WERI-Rb-1 (cell line): Measurements from ENCODE around the gene FARP2.
"Not testable (repeated sequence)": the region's sequence is repeated elsewhere in the genome, so short reads cannot be mapped to it uniquely, and the experiment has no call there.

Source experiments
- DNase-seq: peaks from one replicate; pipeline ENCODE4 v3.0.0-alpha.2; 2020
- H3K27ac ChIP-seq: fragments of 250-450 bp; sonication (Bioruptor Pico); 2 replicates; pipeline ENCODE4 v1.5.1; 2020; ENCODE audit warnings: mild to moderate bottlenecking, moderate library complexity
- H3K27me3 ChIP-seq: fragments of 250-450 bp; sonication (Bioruptor Pico); 2 replicates; pipeline ENCODE4 v1.5.1; 2021; ENCODE audit warnings: mild to moderate bottlenecking, low read depth, moderate library complexity; ENCODE audit not compliant: insufficient read depth, severe bottlenecking
- H3K36me3 ChIP-seq: fragments of 250-450 bp; sonication (Bioruptor Pico); 2 replicates; pipeline ENCODE4 v1.5.1; 2020; ENCODE audit warnings: mild to moderate bottlenecking, moderate library complexity
- H3K4me3 ChIP-seq: 2 replicates; pipeline ENCODE4 v1.5.1; 2011; ENCODE audit warnings: low read depth, mild to moderate bottlenecking, control low read depth, low read length
- H3K9me3 ChIP-seq: fragments of 250-450 bp; sonication (Bioruptor Pico); 2 replicates; pipeline ENCODE4 v1.5.1; 2021; ENCODE audit warnings: mild to moderate bottlenecking, moderate library complexity; ENCODE audit not compliant: severe bottlenecking
- TF ChIP-seq, protein P1 (sequence below): IDR thresholded peaks from 2 replicates; pipeline ENCODE4 v1.5.1; 2011; ENCODE audit warnings: low read depth, mild to moderate bottlenecking, control low read depth, inconsistent platforms, low read length

FARP2 gene

DNA sequence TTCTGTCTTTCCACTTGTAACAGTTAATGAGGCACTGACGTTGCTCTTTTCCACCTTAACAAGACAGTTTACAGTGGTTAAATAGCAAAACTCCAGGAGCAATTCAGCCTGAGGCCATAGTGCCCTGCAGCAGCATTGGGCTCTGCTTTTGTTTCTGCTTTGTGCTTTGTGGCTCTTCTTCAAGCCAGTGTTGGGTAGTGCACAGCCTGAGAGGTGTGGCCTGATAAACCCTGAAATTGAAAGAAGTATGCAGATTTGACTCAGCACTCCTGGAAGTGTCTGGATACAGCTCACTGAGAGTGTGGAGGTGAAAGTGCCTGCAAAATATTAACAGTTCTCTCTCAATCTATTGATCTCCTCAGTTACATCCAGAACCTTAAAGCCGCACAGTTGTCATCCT is 89.3 kb downstream of the FARP2 start:
- Histone ChIP-seq H3K36me3 (peaks cover 41% of the 10 kb centered on the region), H3K4me3 (no peak overlapping the region), H3K27me3 (no peaks in the 10 kb centered on the region), H3K27ac (no peak overlapping the region), H3K9me3 (no peaks in the 10 kb centered on the region)
- TF ChIP-seq, protein P1, sequence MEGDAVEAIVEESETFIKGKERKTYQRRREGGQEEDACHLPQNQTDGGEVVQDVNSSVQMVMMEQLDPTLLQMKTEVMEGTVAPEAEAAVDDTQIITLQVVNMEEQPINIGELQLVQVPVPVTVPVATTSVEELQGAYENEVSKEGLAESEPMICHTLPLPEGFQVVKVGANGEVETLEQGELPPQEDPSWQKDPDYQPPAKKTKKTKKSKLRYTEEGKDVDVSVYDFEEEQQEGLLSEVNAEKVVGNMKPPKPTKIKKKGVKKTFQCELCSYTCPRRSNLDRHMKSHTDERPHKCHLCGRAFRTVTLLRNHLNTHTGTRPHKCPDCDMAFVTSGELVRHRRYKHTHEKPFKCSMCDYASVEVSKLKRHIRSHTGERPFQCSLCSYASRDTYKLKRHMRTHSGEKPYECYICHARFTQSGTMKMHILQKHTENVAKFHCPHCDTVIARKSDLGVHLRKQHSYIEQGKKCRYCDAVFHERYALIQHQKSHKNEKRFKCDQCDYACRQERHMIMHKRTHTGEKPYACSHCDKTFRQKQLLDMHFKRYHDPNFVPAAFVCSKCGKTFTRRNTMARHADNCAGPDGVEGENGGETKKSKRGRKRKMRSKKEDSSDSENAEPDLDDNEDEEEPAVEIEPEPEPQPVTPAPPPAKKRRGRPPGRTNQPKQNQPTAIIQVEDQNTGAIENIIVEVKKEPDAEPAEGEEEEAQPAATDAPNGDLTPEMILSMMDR: no peak
- no peak for DNase-seq

DNA sequence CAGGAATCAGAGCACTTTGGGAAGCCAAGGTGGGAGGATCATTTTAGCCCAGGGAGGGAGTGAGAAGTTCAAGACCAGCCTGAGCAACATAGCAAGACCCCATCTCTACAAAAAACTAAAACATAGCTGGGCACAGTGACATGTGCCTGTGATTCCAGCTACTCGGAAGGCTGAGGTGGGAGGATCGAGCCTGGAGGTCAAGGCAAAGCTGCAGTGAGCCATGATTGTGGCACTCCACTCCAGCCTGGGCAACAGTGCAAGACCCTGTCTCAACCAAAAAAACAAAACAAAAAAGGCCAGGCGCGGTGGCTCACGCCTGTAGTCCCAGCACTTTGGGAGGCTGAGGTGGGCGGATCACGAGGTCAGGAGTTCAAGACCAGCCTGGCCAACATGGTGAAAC is 94.0 kb downstream of the FARP2 start:
- H3K27ac ChIP-seq, H3K36me3 ChIP-seq, H3K9me3 ChIP-seq, H3K4me3 ChIP-seq, DNase-seq, H3K27me3 ChIP-seq: not testable (repeated sequence)

DNA sequence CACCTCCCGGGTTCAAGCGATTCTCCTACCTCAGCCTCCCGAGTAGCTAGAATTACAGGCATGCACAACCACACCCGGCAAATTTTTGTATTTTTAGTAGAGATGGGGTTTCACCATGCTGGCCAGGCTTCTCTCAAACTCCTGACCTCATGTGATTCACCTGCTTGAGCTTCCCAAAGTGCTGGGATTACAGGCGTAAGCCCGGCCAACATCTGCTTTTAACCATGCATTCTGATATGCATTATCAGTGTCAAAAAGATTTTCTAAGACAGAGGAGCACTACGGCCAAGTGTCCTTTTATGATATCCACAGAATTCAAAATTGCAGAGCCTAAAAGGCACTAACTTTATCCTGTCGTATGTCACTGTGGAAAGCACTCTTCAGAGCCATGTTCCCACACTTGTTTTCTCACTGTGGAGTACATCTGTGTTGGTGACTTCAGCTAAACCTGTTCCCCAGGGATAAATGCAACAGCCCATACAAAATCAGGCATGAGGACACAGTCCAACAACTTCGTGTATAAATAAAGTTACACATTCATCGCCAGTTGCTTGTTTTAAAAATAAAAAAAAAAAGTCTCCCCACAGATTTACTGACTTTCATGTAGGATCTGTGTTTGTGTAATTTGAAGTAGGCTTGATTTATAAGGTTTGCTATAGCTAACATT is 95.9 kb downstream of the FARP2 start:
- Histone ChIP-seq H3K27me3 (no peaks in the 10 kb centered on the region), H3K9me3 (no peaks in the 10 kb centered on the region), H3K27ac (no peak overlapping the region), H3K36me3 (no peaks in the 10 kb centered on the region), H3K4me3 (no peak overlapping the region)
- DNase-seq: no peak
- TF ChIP-seq, protein P1: no peak

DNA sequence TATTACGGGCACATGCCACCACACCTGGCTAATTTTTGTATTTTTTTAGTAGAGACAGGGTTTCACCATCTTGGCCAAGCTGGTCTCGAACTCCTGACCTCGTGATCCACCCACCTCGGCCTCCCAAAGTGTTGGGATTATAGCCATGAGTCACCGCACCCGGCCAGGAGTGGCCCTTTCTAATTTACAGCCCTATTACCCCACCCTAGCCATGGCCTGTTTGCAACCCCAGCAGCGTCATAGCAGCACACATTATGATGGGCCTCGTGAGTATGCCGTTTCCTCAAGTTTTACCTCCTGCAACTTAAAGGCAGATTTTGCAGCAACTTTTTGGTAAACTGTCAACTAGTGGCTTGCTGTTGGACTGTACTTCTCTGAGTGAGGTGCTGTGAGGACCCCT is 97.8 kb downstream of the FARP2 start:
- not testable (repeated sequence) for H3K27ac ChIP-seq, H3K9me3 ChIP-seq, H3K4me3 ChIP-seq, H3K36me3 ChIP-seq, H3K27me3 ChIP-seq, DNase-seq

DNA sequence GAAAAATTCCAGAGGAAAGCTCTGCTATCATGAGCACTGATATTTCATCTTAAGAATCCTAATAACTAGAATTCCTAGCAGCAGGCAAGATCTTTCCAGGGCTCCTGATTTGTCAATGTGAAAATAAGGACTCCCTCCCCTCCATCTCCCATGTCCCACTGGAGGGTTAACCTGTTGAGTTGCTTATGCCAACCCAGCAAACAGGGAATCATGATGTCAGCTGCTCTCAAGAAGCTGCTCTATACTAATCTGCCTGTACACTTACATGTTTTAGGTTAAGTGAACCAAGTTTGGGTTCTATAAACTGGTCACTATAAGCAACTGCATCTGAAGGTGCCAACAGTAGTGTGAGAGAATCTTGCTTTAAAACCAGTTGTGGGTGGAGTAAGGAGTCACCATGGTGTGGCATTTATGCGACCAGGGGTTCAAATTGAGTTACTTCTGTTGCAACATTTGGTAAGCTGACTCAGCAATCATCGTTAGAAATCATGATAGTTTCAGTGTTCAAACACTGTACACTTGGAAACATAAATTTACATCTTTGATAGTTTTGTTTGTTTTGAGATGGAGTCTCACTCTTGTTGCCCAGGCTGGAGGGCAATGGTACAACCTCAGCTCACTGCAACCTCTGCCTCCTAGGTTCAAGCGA is 98.9 kb downstream of the FARP2 start:
- no peak overlapping the region for H3K27ac ChIP-seq
- no peak overlapping the region for H3K4me3 ChIP-seq
- H3K27me3 ChIP-seq: no peaks in the 10 kb centered on the region
- TF ChIP-seq, protein P1: no peak
- no peaks in the 10 kb centered on the region for H3K9me3 ChIP-seq
- no peaks in the 10 kb centered on the region for H3K36me3 ChIP-seq
- DNase-seq: no peak

DNA sequence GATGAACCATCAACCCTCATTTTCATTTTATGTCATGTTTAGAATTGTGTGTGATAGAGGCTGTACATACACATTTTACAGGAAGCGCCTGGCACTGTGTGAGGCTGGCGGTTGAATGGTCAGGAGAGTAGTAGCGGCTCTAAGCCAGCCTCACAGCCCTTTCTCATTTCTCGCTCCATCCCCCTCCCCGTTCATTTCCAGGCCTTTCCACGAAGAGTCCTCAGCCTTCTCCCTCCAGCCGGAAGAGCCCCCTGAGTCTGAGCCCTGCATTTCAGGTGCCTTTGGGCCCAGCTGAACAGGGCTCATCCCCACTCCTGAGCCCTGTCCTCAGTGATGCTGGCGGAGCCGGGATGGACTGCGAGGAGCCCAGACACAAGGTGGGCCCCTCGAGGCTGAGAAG is 100.5 kb downstream of the FARP2 start:
- H3K27me3 ChIP-seq: no peaks in the 10 kb centered on the region
- no peaks in the 10 kb centered on the region for H3K9me3 ChIP-seq
- no peaks in the 10 kb centered on the region for H3K36me3 ChIP-seq
- no peak for DNase-seq
- H3K27ac ChIP-seq: no peak overlapping the region
- no peak overlapping the region for H3K4me3 ChIP-seq
- TF ChIP-seq, protein P1: no peak

DNA sequence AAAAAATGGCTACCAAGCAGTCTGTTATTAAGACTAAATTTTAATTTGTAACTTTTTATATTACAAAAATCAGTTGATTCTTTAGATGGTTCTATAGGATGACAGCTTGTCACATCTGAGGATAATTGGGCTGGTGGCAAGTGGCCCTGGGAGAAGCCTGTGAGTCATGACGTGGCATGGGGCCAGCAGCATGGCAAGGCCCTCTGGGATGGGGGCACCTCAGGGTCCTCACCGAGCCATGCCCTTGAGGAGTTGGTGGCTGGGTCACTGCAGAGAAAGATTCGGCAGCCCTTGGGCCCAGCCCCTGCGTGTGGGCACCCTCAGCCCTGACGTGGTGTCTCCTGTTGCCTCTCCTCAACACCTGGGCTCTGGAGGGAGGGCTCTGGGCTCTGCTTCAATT is 102.6 kb downstream of the FARP2 start:
- Histone ChIP-seq H3K27ac (no peak overlapping the region), H3K4me3 (no peak overlapping the region), H3K27me3 (no peaks in the 10 kb centered on the region), H3K36me3 (no peaks in the 10 kb centered on the region), H3K9me3 (no peaks in the 10 kb centered on the region)
- no peak for DNase-seq
- TF ChIP-seq, protein P1: no peak
